OCI-LY7 (cell line): ENCODE results near the gene USP44.

Source experiments
- CTCF ChIP-seq: fragments of 200-600 bp; sonication (generic); conservative IDR thresholded peaks from 2 replicates; pipeline ENCODE4 v1.5.1; 2014; ENCODE audit warnings: mild to moderate bottlenecking, antibody characterized with exemption, low read length, moderate library complexity, mixed read lengths
- EZH2phosphoT487 ChIP-seq: fragments of 200-600 bp; sonication (generic); IDR thresholded peaks from 2 replicates; pipeline ENCODE4 v1.6.1; 2018; ENCODE audit warnings: low read depth, borderline replicate concordance, mild to moderate bottlenecking, mixed run types, antibody characterized with exemption, low read length, moderate library complexity, mixed read lengths

- TF ChIP-seq CTCF, result no peak
- no peak for TF ChIP-seq EZH2phosphoT487
These were observed 49.3 kb upstream of the USP44 start for GRCh38 chr12:95600567-95600966.
